Heart right ventricle (tissue), 16 donors: ENCODE measurements around the gene TM2D3. TPM values are rescaled to one million over a fixed set of nuclear protein-coding genes. Genes with fewer than 3 reads are reported as not detected.

Experiments
- ATAC-seq, 8 donors: fragments of 200-7000 bp; cut with Tn5 transposase; one replicate each; pipeline ENCODE4 v1.9.1; 2020; ENCODE audit warnings: mild to moderate bottlenecking in 8 of 8, moderate library complexity in 8 of 8, moderate number of reproducible peaks in 1 of 8
- DNase-seq, 2 donors: peaks; one replicate each; pipeline ENCODE4 v3.0.0-alpha.2; 2020
- H3K27ac ChIP-seq, 10 donors: fragments of 200-600 bp; sonication (generic) in 2 of 10; one replicate each; pipeline versions ENCODE4 v1.5.0 to v1.8.0; 2020 to 2022; ENCODE audit warnings: mild to moderate bottlenecking in 3 of 10
- H3K27me3 ChIP-seq, 7 donors: fragments of 200-600 bp; one replicate each; pipeline ENCODE4 v1.8.0; 2021 to 2022; ENCODE audit warnings: mild to moderate bottlenecking in 2 of 7
- H3K36me3 ChIP-seq, 9 donors: fragments of 200-600 bp; sonication (generic) in 1 of 9; one replicate each; pipeline versions ENCODE4 v1.5.0 to v1.8.0; 2020 to 2022; ENCODE audit warnings: mild to moderate bottlenecking in 2 of 9
- H3K4me1 ChIP-seq, 9 donors: fragments of 200-600 bp; sonication (generic) in 1 of 9; one replicate each; pipeline versions ENCODE4 v1.5.0 to v1.8.0; 2020 to 2022; ENCODE audit warnings: mild to moderate bottlenecking in 4 of 9
- H3K4me3 ChIP-seq, 10 donors: fragments of 200-600 bp; sonication (generic) in 2 of 10; one replicate each; pipeline versions ENCODE4 v1.5.0 to v1.8.0; 2020 to 2022; ENCODE audit warnings: mild to moderate bottlenecking in 7 of 10, moderate library complexity in 2 of 10
- H3K9me3 ChIP-seq, 11 donors: fragments of 200-600 bp in 10 of 11; sonication (generic) in 2 of 11; one replicate each; pipeline versions ENCODE4 v1.5.0 to v1.8.0; 2013 to 2022; ENCODE audit warnings: mild to moderate bottlenecking in 2 of 11, control low read depth in 1 of 11, moderate library complexity in 1 of 11
- WGBS, 2 donors: extraction: QIAGEN DNeasy Blood & Tissue Kit; methylation state at CpG; one replicate each; pipeline ENCODE4 v1.1.7; 2013; ENCODE audit warnings: inconsistent platforms in 1 of 2; 5-methylcytosine and 5-hydroxymethylcytosine counted together
- intact Hi-C, 10 donors: fragments of 100-400 bp; cut with DNase I; formaldehyde crosslinking; loops; one replicate each; pipeline versions ENCODE4 v1.11.1 to v1.14.2; 2022
- polyA plus RNA-seq, 2 donors: library from polyadenylated mRNA; stranded (reverse); fragments of 200-250 nt; gene quantifications; one replicate each; pipeline ENCODE4 v1.2.3, GENCODE V29; 2013
- total RNA-seq, 10 donors: library from RNA; stranded (reverse); fragmentation: NEBNext Ultra II Directional in 3 of 10; extraction: Animal tissue kit (Norgen Biotek cat#: 25700) in 3 of 10; gene quantifications; one replicate each; pipeline versions ENCODE4 v1.2.1 to v1.2.4, GENCODE V29; 2021 to 2023
- TF ChIP-seq, protein P1 (sequence below), 9 donors: fragments of 200-600 bp; sonication (generic) in 2 of 9; IDR thresholded peaks; one replicate each; pipeline versions ENCODE4 v1.5.0 to v1.8.0; 2021 to 2022; ENCODE audit warnings: antibody characterized with exemption in 9 of 9, mild to moderate bottlenecking in 5 of 9, moderate library complexity in 1 of 9
- donor health status: Arrhythmogenic right ventricular cardiomyopathy.
- donor health status: ischemic (EF 13 %, LVEDD 7.1; RV severe dilation, severe dysfunction).
- donor health status: healthy with polysubstance abuse.
- donor health status: DM: no; HTN: yes; CAD: no.
- donor health status: DM: no; HTN: no; CAD: no.
- donor health status: ischemic (EF 25% LVEDD 6.9; RV normal size, moderate dysfunction).
- donor health status: ischemic (EF 25% LVEDD 5.7; RV mildly dilated, moderate dysfunction).
- donor health status: healthy.
- donor health status: DM: yes; HTN: yes; CAD: no.
- donor health status: Ischemic cardiomyopathy.
- donor health status: ischemic (EF 35%, LVEDD 5.7; RV mildly dilated, moderate dysfunction).
- donor health status: nonischemic (EF 11% LVEDD 7.7; RV severe dilation, severe dysfunction).
- donor health status: DM: yes; HTN: yes; CAD: no.
- donor health status: PGD.
- donor health status: ischemic (EF 29% LVEDD 5.4; RV normal size, mild dysfunction).
- donor health status: nonischemic (EF 23%, LVEDD 6.1; RV moderate dilation, normal function).

The TM2D3 gene
- total and polyA plus RNA-seq, 12 donors = 38.2 to 61.6 (median 52.2) TPM

DNA sequence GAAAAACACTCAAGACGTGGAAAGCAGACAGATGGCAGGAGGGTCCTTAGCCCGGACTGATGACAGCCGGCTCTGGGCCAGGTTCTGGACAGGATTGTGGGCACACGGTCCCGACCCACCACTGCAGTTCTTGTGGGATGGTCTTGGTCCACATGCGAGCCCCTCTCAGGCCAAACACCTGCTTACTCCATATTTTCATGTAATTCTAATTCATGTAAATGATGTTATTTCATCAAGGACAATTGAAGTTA, 32.6 kb downstream of the TM2D3 start:
- 91 to 95% methylated on average over 6 of the region's 6 CpGs for WGBS, 2 donors
- intact Hi-C loops = no loop called here
- H3K36me3 ChIP-seq = peaks cover 0 to 6% (median 0%) of the 10 kb centered on the region in 9 donors
- no peak overlapping the region for H3K4me3 ChIP-seq
- H3K27ac ChIP-seq = no peak overlapping the region
- DNase-seq (no peak), ATAC-seq (no peak)
- no peaks in the 10 kb centered on the region for H3K27me3 ChIP-seq
- H3K9me3 ChIP-seq = peaks cover 0 to 20% (median 3%) of the 10 kb centered on the region in 11 donors
- TF ChIP-seq, protein P1, sequence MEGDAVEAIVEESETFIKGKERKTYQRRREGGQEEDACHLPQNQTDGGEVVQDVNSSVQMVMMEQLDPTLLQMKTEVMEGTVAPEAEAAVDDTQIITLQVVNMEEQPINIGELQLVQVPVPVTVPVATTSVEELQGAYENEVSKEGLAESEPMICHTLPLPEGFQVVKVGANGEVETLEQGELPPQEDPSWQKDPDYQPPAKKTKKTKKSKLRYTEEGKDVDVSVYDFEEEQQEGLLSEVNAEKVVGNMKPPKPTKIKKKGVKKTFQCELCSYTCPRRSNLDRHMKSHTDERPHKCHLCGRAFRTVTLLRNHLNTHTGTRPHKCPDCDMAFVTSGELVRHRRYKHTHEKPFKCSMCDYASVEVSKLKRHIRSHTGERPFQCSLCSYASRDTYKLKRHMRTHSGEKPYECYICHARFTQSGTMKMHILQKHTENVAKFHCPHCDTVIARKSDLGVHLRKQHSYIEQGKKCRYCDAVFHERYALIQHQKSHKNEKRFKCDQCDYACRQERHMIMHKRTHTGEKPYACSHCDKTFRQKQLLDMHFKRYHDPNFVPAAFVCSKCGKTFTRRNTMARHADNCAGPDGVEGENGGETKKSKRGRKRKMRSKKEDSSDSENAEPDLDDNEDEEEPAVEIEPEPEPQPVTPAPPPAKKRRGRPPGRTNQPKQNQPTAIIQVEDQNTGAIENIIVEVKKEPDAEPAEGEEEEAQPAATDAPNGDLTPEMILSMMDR (IDR thresholded peaks at IDR 0.05) = no peak
- H3K4me1 ChIP-seq = peaks cover 7 to 59% (median 34%) of the 10 kb centered on the region in 9 donors

GRCh38 chr15:101618851-101619614, 33.1 kb downstream of the TM2D3 start:
- H3K36me3 ChIP-seq = peaks cover 0 to 6% (median 0%) of the 10 kb centered on the region in 9 donors
- TF ChIP-seq, protein P1 (IDR thresholded peaks at IDR 0.05) = no peak
- peaks cover 7 to 64% (median 39%) of the 10 kb centered on the region in 9 donors for H3K4me1 ChIP-seq
- H3K27ac ChIP-seq = peak overlapping the region in 6 of 10 donors; percentile 5 to 67 (median 36)
- no peak for DNase-seq
- intact Hi-C loops = no loop called here
- peaks cover 0 to 15% (median 3%) of the 10 kb centered on the region in 11 donors for H3K9me3 ChIP-seq
- H3K4me3 ChIP-seq = no peak overlapping the region
- 73 to 79% methylated on average over 13 of the region's 13 CpGs for WGBS, 2 donors
- H3K27me3 ChIP-seq = no peaks in the 10 kb centered on the region
- no peak for ATAC-seq

GRCh38 chr15:101618076-101618475, 34.1 kb downstream of the TM2D3 start:
- peaks cover 0 to 1% (median 0%) of the 10 kb centered on the region in 9 donors for H3K36me3 ChIP-seq
- H3K27ac ChIP-seq = peak overlapping the region in 5 of 10 donors; percentile 11 to 67 (median 48)
- TF ChIP-seq, protein P1 (IDR thresholded peaks at IDR 0.05) = no peak
- ATAC-seq (no peak), DNase-seq (no peak)
- no peaks in the 10 kb centered on the region for H3K27me3 ChIP-seq
- H3K9me3 ChIP-seq = peaks cover 0 to 6% (median 0%) of the 10 kb centered on the region in 11 donors
- WGBS, 2 donors = 89 to 95% methylated on average over 10 of the region's 10 CpGs
- no peak overlapping the region for H3K4me3 ChIP-seq
- intact Hi-C loops = no loop called here
- peaks cover 16 to 74% (median 49%) of the 10 kb centered on the region in 9 donors for H3K4me1 ChIP-seq

DNA sequence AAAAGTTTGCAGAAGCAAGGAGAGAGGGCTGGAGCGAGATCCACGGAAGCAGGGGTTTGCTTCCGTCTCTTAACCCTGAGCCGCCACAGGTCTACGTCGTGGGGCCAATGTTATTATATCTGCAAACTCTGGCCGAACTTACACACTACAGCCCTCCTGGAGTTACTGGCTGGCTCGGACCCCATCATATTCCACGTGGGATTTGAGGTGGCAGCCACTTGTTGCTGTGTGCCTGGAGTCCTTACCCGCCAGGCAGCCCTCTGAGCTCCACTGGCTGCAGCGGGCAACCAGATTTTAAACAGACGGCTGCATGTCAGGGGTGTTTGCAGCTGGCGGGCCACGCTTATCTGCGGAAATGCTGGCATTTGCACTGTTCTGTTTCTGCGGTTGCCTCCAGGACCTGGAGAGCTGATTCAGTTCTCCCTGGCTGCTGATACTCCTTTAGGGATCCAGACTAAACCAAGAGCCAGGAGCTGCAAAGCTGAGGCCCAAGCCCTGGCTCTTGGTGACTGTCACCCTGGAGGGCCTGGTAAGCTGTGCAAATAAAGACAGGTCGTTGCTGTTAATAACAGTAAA, 34.7 kb downstream of the TM2D3 start:
- ATAC-seq (peak in 2 of 8 donors; percentile 7 to 36), DNase-seq (no peak)
- H3K27ac ChIP-seq = peak overlapping the region in 4 of 10 donors; percentile 35 to 67 (median 50)
- peaks cover 21 to 80% (median 55%) of the 10 kb centered on the region in 9 donors for H3K4me1 ChIP-seq
- WGBS, 2 donors = 72 to 81% methylated on average over 17 of the region's 17 CpGs
- no peaks in the 10 kb centered on the region for H3K36me3 ChIP-seq
- H3K9me3 ChIP-seq = no peaks in the 10 kb centered on the region
- no peaks in the 10 kb centered on the region for H3K27me3 ChIP-seq
- intact Hi-C loops = no loop called here
- TF ChIP-seq, protein P1 (IDR thresholded peaks at IDR 0.05) = no peak
- no peak overlapping the region for H3K4me3 ChIP-seq
